Upper lobe of right lung (tissue), 1 donor: ENCODE results near the gene ZNF791. TPM values are rescaled to one million over a fixed set of nuclear protein-coding genes. Genes with fewer than 3 reads are reported as not detected.

Source experiments
- ATAC-seq: fragments of 200-7000 bp; cut with Tn5 transposase; one replicate; pipeline ENCODE4 v1.9.1; 2020; ENCODE audit warnings: mild to moderate bottlenecking, moderate library complexity
- DNase-seq: peaks from one replicate; pipeline ENCODE4 v3.0.0-alpha.2; 2020
- H3K27ac ChIP-seq: fragments of 200-600 bp; one replicate; pipeline ENCODE4 v1.8.0; 2022
- H3K27me3 ChIP-seq: fragments of 200-600 bp; one replicate; pipeline ENCODE4 v1.8.0; 2022; ENCODE audit warnings: mild to moderate bottlenecking
- H3K36me3 ChIP-seq: fragments of 200-600 bp; one replicate; pipeline ENCODE4 v1.8.0; 2022
- H3K4me1 ChIP-seq: fragments of 200-600 bp; one replicate; pipeline ENCODE4 v1.8.0; 2022
- H3K4me3 ChIP-seq: fragments of 200-600 bp; one replicate; pipeline ENCODE4 v1.8.0; 2022; ENCODE audit warnings: mild to moderate bottlenecking
- H3K9me3 ChIP-seq: fragments of 200-600 bp; one replicate; pipeline ENCODE4 v1.8.0; 2022
- CTCF ChIP-seq: fragments of 200-600 bp; IDR thresholded peaks from one replicate; pipeline ENCODE4 v1.8.0; 2022; ENCODE audit warnings: antibody characterized with exemption
- intact Hi-C: fragments of 100-400 bp; cut with DNase I; formaldehyde crosslinking; loops from one replicate; pipeline ENCODE4 v1.11.0; 2022
- total RNA-seq: library from RNA; stranded (reverse); fragmentation: NEBNext Ultra II Directional; extraction: Animal tissue kit (Norgen Biotek cat#: 25700); gene quantifications from one replicate; pipeline ENCODE4 v1.2.1, GENCODE V29; 2021
- donor health status: DM: no; HTN: yes; CAD: no; lungs with severe emphysema.

ZNF791 gene
- total RNA-seq, 1 donor from 2014 or later: 29.7 TPM

GRCh38 chr19:12578641-12579040 lies 32.1 kb upstream of the ZNF791 start:
- Histone ChIP-seq H3K27me3 (no peaks in the 10 kb centered on the region), H3K4me3 (no peak overlapping the region), H3K9me3 (peaks cover 4% of the 10 kb centered on the region), H3K36me3 (peaks cover 30% of the 10 kb centered on the region), H3K4me1 (no peaks in the 10 kb centered on the region), H3K27ac (no peak overlapping the region)
- no peak for TF ChIP-seq CTCF
- intact Hi-C loops: no loop called here
- DNase-seq: no peak
- no peak for ATAC-seq

- ATAC-seq (peak; percentile 82), DNase-seq (no peak)
- intact Hi-C loops: no loop called here
- H3K27ac ChIP-seq: no peak overlapping the region
- H3K9me3 ChIP-seq: peaks cover 4% of the 10 kb centered on the region
- peaks cover 30% of the 10 kb centered on the region for H3K36me3 ChIP-seq
- H3K4me1 ChIP-seq: no peaks in the 10 kb centered on the region
- H3K27me3 ChIP-seq: no peaks in the 10 kb centered on the region
- H3K4me3 ChIP-seq: no peak overlapping the region
- TF ChIP-seq CTCF: no peak
Measured at GRCh38 chr19:12580180-12580694, 30.5 kb upstream of the ZNF791 start.

GRCh38 chr19:12581100-12581499 lies 29.6 kb upstream of the ZNF791 start:
- no peak overlapping the region for H3K4me3 ChIP-seq
- peaks cover 30% of the 10 kb centered on the region for H3K36me3 ChIP-seq
- DNase-seq (no peak), ATAC-seq (no peak)
- H3K4me1 ChIP-seq: no peaks in the 10 kb centered on the region
- H3K27me3 ChIP-seq: no peaks in the 10 kb centered on the region
- TF ChIP-seq CTCF: no peak
- intact Hi-C loops: no loop called here
- no peak overlapping the region for H3K27ac ChIP-seq
- peaks cover 4% of the 10 kb centered on the region for H3K9me3 ChIP-seq

- no peak overlapping the region for H3K27ac ChIP-seq
- ATAC-seq: no peak
- TF ChIP-seq CTCF: no peak
- intact Hi-C loops: no loop called here
- H3K27me3 ChIP-seq: no peaks in the 10 kb centered on the region
- H3K9me3 ChIP-seq: no peaks in the 10 kb centered on the region
- H3K36me3 ChIP-seq: no peaks in the 10 kb centered on the region
- no peak overlapping the region for H3K4me3 ChIP-seq
- no peaks in the 10 kb centered on the region for H3K4me1 ChIP-seq
- DNase-seq: no peak
Measured at GRCh38 chr19:12596485-12596884, 14.2 kb upstream of the ZNF791 start.

GRCh38 chr19:12596927-12597548 lies 13.7 kb upstream of the ZNF791 start:
- Histone ChIP-seq H3K4me3 (peak overlapping the region; percentile 19), H3K9me3 (no peaks in the 10 kb centered on the region), H3K27ac (no peak overlapping the region), H3K36me3 (no peaks in the 10 kb centered on the region), H3K27me3 (no peaks in the 10 kb centered on the region), H3K4me1 (no peaks in the 10 kb centered on the region)
- intact Hi-C loops: no loop called here
- ATAC-seq (peak; percentile 96), DNase-seq (peak; percentile 86)
- no peak for TF ChIP-seq CTCF
